ENCODE data around the gene WNK2. TPM values are rescaled to one million over a fixed set of nuclear protein-coding genes. Genes with fewer than 3 reads are reported as not detected.

WNK2 gene
- total RNA-seq, 2 donors from 2014 or later = 34.8 to 39.5 TPM

- DNase-seq (ENCODE audit: low spot score) = no peak
- intact Hi-C loops (cut with DNase I) = no loop called here
Measured at GRCh38 chr9:93276973-93277372, 93.0 kb downstream of the WNK2 start.

- DNase-seq (ENCODE audit: low spot score) = no peak
- intact Hi-C loops (cut with DNase I) = no loop called here
Measured at GRCh38 chr9:93278144-93278543, 94.2 kb downstream of the WNK2 start.

- intact Hi-C loops (cut with DNase I) = no loop called here
- no peak for DNase-seq (ENCODE audit: low spot score)
Measured at GRCh38 chr9:93280661-93281259, 96.8 kb downstream of the WNK2 start.

- intact Hi-C loops (cut with DNase I) = no loop called here
- DNase-seq (ENCODE audit: low spot score) = no peak
Measured at GRCh38 chr9:93286252-93287188, 102.6 kb downstream of the WNK2 start.

- intact Hi-C loops (cut with DNase I) = no loop called here
- DNase-seq (ENCODE audit: low spot score) = no peak
Measured at GRCh38 chr9:93287189-93287552, 103.2 kb downstream of the WNK2 start.

GRCh38 chr9:93287593-93287992, 103.7 kb downstream of the WNK2 start:
- no peak for DNase-seq (ENCODE audit: low spot score)
- intact Hi-C loops (cut with DNase I) = no loop called here

- intact Hi-C loops (cut with DNase I) = no loop called here
- no peak for DNase-seq (ENCODE audit: low spot score)
Measured at GRCh38 chr9:93288341-93288740, 104.4 kb downstream of the WNK2 start.

- peak; percentile 66 for DNase-seq (ENCODE audit: low spot score)
- intact Hi-C loops (cut with DNase I) = no loop called here
Measured at GRCh38 chr9:93288891-93289883, 105.2 kb downstream of the WNK2 start.

- intact Hi-C loops (cut with DNase I) = no loop called here
- DNase-seq (ENCODE audit: low spot score) = no peak
Measured at GRCh38 chr9:93290495-93291434, 106.8 kb downstream of the WNK2 start.

- intact Hi-C loops (cut with DNase I) = no loop called here
- no peak for DNase-seq (ENCODE audit: low spot score)
Measured at GRCh38 chr9:93291536-93292287, 107.8 kb downstream of the WNK2 start.

GRCh38 chr9:93292288-93292615, 108.3 kb downstream of the WNK2 start:
- DNase-seq (ENCODE audit: low spot score) = no peak
- intact Hi-C loops (cut with DNase I) = no loop called here

- intact Hi-C loops (cut with DNase I) = no loop called here
- no peak for DNase-seq (ENCODE audit: low spot score)
Measured at GRCh38 chr9:93292664-93293328, 108.9 kb downstream of the WNK2 start.

GRCh38 chr9:93294011-93294410, 110.1 kb downstream of the WNK2 start:
- intact Hi-C loops (cut with DNase I) = no loop called here
- DNase-seq (ENCODE audit: low spot score) = no peak

GRCh38 chr9:93295031-93295430, 111.1 kb downstream of the WNK2 start:
- DNase-seq (ENCODE audit: low spot score) = no peak
- intact Hi-C loops (cut with DNase I) = no loop called here

- DNase-seq (ENCODE audit: low spot score) = no peak
- intact Hi-C loops (cut with DNase I) = no loop called here
Measured at GRCh38 chr9:93295456-93296076, 111.6 kb downstream of the WNK2 start.

- intact Hi-C loops (cut with DNase I) = no loop called here
- DNase-seq (ENCODE audit: low spot score) = no peak
Measured at GRCh38 chr9:93296889-93297480, 113.0 kb downstream of the WNK2 start.
